Endothelial cell of umbilical vein (primary cell): ENCODE results near the gene MCTP1. TPM values are rescaled to one million over a fixed set of nuclear protein-coding genes. Genes with fewer than 3 reads are reported as not detected.

ENCODE experiments used
- BruUV-seq: library from RNA; stranded (reverse); fragments of 400-500 nt; replicated peaks from 2 replicates; lab custom pipeline; 2021; lab: Mats Ljungman, UMichigan
- CTCF ChIA-PET: fragments of 300-600, 350-600 bp; sonication (Branson Sonifier 250); formaldehyde crosslinking; loops from one replicate; lab custom pipeline; 2021; ENCODE audit warnings: antibody characterized with exemption, inconsistent platforms; lab: Charles Lee
- POLR2A ChIA-PET: fragments of 300-600, 350-600 bp; sonication (Branson Sonifier 250); formaldehyde crosslinking; loops from one replicate; lab custom pipeline; 2021; ENCODE audit warnings: antibody characterized with exemption, inconsistent platforms; lab: Charles Lee
- DNase-seq: peaks from one replicate; pipeline ENCODE4 v3.0.0-alpha.2; 2011; ENCODE audit warnings: low read depth, low spot score
- FAIRE-seq: peaks from 2 replicates; lab custom pipeline; 2011; peaks lifted over from hg19 to GRCh38; lab: Jason Lieb, UNC
- H2AFZ ChIP-seq: 2 replicates; pipeline ENCODE4 v1.6.0; 2012; ENCODE audit warnings: low read depth, low read length, control low read depth, inconsistent platforms
- H3K27ac ChIP-seq: 2 replicates; pipeline ENCODE4 v1.5.1; 2011; ENCODE audit warnings: low read depth, mild to moderate bottlenecking, control low read depth, low read length, moderate library complexity; ENCODE audit not compliant: insufficient read depth
- H3K27me3 ChIP-seq, 2 experiments: 2 replicates each; pipeline versions ENCODE4 v1.6.0 to v1.6.1; 2011; ENCODE audit warnings: low read length in 2 of 2, mixed read lengths in 1 of 2; ENCODE audit not compliant: control insufficient read depth in 2 of 2, insufficient read depth in 2 of 2
- H3K36me3 ChIP-seq, 2 experiments: 2 replicates in 1 of 2; 3 replicates in 1 of 2; pipeline ENCODE4 v1.5.1; 2011; ENCODE audit warnings: low read length in 2 of 2, mild to moderate bottlenecking in 1 of 2, moderate library complexity in 1 of 2; ENCODE audit not compliant: control insufficient read depth in 2 of 2, insufficient read depth in 2 of 2; ENCODE audit errors: extremely low read depth in 1 of 2
- H3K4me1 ChIP-seq: 3 replicates; pipeline ENCODE4 v1.5.1; 2011; ENCODE audit warnings: mild to moderate bottlenecking, low read length; ENCODE audit not compliant: control insufficient read depth, insufficient read depth; ENCODE audit errors: extremely low read depth
- H3K4me2 ChIP-seq: 2 replicates; pipeline ENCODE4 v1.6.1; 2011; ENCODE audit warnings: low read length, control low read depth, mixed read lengths; ENCODE audit not compliant: insufficient read depth
- H3K4me3 ChIP-seq, 3 experiments: fragments of 200-600 bp in 1 of 3; sonication (generic), shearing (Covaris generic) in 1 of 3; replicated peaks in 1 of 3; 2 replicates each; pipeline ENCODE4 v1.5.1; 2011 to 2016; ENCODE audit warnings: control low read depth in 3 of 3, low read length in 3 of 3, mild to moderate bottlenecking in 2 of 3, inconsistent platforms in 1 of 3, low read depth in 1 of 3, moderate library complexity in 1 of 3; ENCODE audit not compliant: insufficient read depth in 1 of 3
- H3K79me2 ChIP-seq: 2 replicates; pipeline ENCODE4 v1.6.0; 2012; ENCODE audit warnings: low read length, inconsistent platforms; ENCODE audit not compliant: control insufficient read depth, insufficient read depth
- H3K9ac ChIP-seq: replicated peaks from 2 replicates; pipeline ENCODE3; 2011; ENCODE audit warnings: low read length, control low read depth; ENCODE audit not compliant: insufficient read depth; ENCODE audit errors: extremely low read depth
- H3K9me1 ChIP-seq: replicated peaks from 3 replicates; pipeline ENCODE4 v1.6.0; 2011; ENCODE audit warnings: mild to moderate bottlenecking, low read length; ENCODE audit not compliant: control insufficient read depth, insufficient read depth; ENCODE audit errors: extremely low read depth
- H3K9me3 ChIP-seq: replicated peaks from 2 replicates; pipeline ENCODE4 v1.5.1; 2012; ENCODE audit warnings: low read length, inconsistent platforms; ENCODE audit not compliant: control insufficient read depth, insufficient read depth
- H4K20me1 ChIP-seq: replicated peaks from 2 replicates; pipeline ENCODE3; 2011; ENCODE audit warnings: mild to moderate bottlenecking, low read length; ENCODE audit not compliant: control insufficient read depth, insufficient read depth; ENCODE audit errors: extremely low read depth
- CTCF ChIP-seq, 2 donors: IDR thresholded peaks; 1 replicate in 1 of 2; 2 replicates in 1 of 2; pipeline ENCODE4 v1.5.1; 2011; ENCODE audit warnings: low read length in 2 of 2, mild to moderate bottlenecking in 2 of 2, moderate library complexity in 2 of 2, control low read depth in 1 of 2, inconsistent platforms in 1 of 2, low read depth in 1 of 2; ENCODE audit not compliant: insufficient read depth in 1 of 2; ENCODE audit errors: extremely low read depth in 1 of 2
- GATA2 ChIP-seq: IDR thresholded peaks from 2 replicates; pipeline ENCODE4 v1.7.0; 2011; ENCODE audit warnings: low read depth, mild to moderate bottlenecking, moderate library complexity, mixed read lengths, low read length; ENCODE audit not compliant: insufficient read length, insufficient read depth
- JUN ChIP-seq: IDR thresholded peaks from 2 replicates; pipeline ENCODE4 v1.6.1; 2011; ENCODE audit warnings: borderline replicate concordance, low read depth; ENCODE audit not compliant: insufficient read length, insufficient read depth
- POLR2A ChIP-seq: IDR thresholded peaks from 2 replicates; pipeline ENCODE4 v1.6.1; 2012; ENCODE audit warnings: low read depth, mild to moderate bottlenecking, control low read depth, low read length
- POLR2AphosphoS5 ChIP-seq: IDR thresholded peaks from 2 replicates; pipeline ENCODE4 v1.6.1; 2012; ENCODE audit warnings: low read depth, mild to moderate bottlenecking, control low read depth, low read length, moderate library complexity; ENCODE audit not compliant: insufficient read depth
- dilution Hi-C: fragments of 300-500 bp; cut with MboI; formaldehyde crosslinking; loops from one replicate; pipeline ENCODE4 v1.15.0; 2019; ENCODE audit warnings: low sequenced_read_pairs; ENCODE audit not compliant: extremely low pct_ligation_motif_present
- intact Hi-C: fragments of 100-400 bp; cut with micrococcal nuclease; formaldehyde crosslinking; loops from one replicate; pipeline ENCODE4 v1.10.0; 2022
- polyA plus RNA-seq, 4 experiments: library from polyadenylated mRNA; depleted of rRNA in 3 of 4; stranded (reverse) in 3 of 4; unstranded in 1 of 4; fragments of >200 nt; gene quantifications; 2 replicates each; pipeline versions ENCODE4 v1.2.1 to v1.2.3, GENCODE V29; 2011 to 2012; ENCODE audit warnings: missing spikeins in 1 of 4
- total RNA-seq: library from RNA; stranded (reverse); gene quantifications from 2 replicates; pipeline ENCODE4 v1.2.3, GENCODE V29; 2021
- TF ChIP-seq, protein P1 (sequence below): IDR thresholded peaks from 2 replicates; pipeline ENCODE4 v1.6.1; 2011; ENCODE audit not compliant: insufficient read depth, insufficient read length

The MCTP1 gene
- total and polyA plus RNA-seq, 2 donors (not counting 3 experiments of a cell fraction or from before 2014, with no cell fraction given) = 79.3 to 203 TPM

DNA sequence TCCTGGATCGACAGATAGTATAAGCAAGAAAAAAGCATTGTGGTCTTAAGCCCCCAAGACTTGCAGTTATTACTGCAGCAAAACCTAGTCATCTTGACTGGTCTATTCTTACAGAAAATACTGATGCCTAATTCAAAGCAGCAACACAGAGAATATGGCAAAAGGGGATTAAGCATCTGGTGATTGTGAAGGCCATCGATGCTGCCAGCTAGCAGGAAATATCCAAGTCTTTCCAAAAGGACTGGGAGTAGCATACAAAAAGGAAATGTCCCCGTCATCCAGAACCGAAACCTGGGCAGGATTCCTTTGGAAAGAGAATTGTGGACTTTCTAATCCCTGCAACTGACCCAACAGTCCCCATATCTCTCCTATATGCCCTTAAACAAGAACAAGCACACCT, 534.2 kb downstream of the MCTP1 start:
- FAIRE-seq = no peak
- no TSS peak for BruUV-seq
- no peak overlapping the region for H3K9ac ChIP-seq

DNA sequence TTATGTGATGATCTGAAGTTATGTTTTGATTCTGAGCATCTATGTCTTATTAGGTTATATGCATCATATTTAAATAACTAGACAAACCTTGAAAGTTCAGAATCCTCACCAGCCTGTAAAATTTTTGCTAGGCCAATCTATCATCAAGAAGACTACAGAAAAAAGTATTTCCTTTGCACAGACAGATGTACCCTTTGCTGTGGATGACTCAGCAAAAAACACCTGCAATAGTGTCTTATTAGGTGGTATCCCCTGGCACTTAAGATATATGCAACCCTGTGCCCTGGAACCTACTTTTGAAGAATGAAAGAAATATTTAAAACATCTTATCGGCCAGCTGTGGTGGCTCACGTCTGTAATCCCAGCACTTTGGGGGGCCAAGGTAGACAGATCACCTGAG, 535.9 kb downstream of the MCTP1 start:
- CTCF ChIA-PET = interaction anchor here (1.0 to 2.8 kb wide), 2 partner anchors 11 to 17 kb away, joined by 3 to 9 read pairs; no protein-coding TSS in a partner anchor
- Histone ChIP-seq H3K9me1 (no peaks in the 10 kb centered on the region), H3K4me2 (no peak overlapping the region), H3K9ac (no peak overlapping the region), H3K9me3 (no peaks in the 10 kb centered on the region), H3K4me1 (peaks cover 14% of the 10 kb centered on the region), H3K27ac (no peak overlapping the region), H2AFZ (no peak overlapping the region), H3K36me3 (peaks cover 0 to 4% of the 10 kb centered on the region in 2 experiments), H3K4me3 (no peak overlapping the region), H3K79me2 (no peaks in the 10 kb centered on the region), H3K27me3 (no peaks in the 10 kb centered on the region), H4K20me1 (no peaks in the 10 kb centered on the region)
- intact Hi-C loops (no loop called here), dilution Hi-C loops (no loop called here)
- TF ChIP-seq, protein P1, sequence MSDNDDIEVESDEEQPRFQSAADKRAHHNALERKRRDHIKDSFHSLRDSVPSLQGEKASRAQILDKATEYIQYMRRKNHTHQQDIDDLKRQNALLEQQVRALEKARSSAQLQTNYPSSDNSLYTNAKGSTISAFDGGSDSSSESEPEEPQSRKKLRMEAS = no peak
- TF ChIP-seq POLR2A (no peak), CTCF (IDR thresholded peaks at IDR 0.05; ENCODE audit: extremely low read depth in 1 of 2, insufficient read depth in 1 of 2, low read depth in 1 of 2, low read length in 2 of 2) (no peak)
- POLR2A ChIA-PET = no interaction called here
- no TSS peak for BruUV-seq
- FAIRE-seq = no peak
- no peak for DNase-seq

More for the DNA sequence above, 534.2 kb downstream of the MCTP1 start:
- DNase-seq = no peak
- TF ChIP-seq POLR2AphosphoS5 = no peak
- TF ChIP-seq GATA2 = no peak
- no peak for TF ChIP-seq POLR2A
- no peak for TF ChIP-seq JUN
- peaks cover 14% of the 10 kb centered on the region for H3K4me1 ChIP-seq
- H2AFZ ChIP-seq = no peak overlapping the region
- no peaks in the 10 kb centered on the region for H3K9me1 ChIP-seq
- H3K79me2 ChIP-seq = no peaks in the 10 kb centered on the region
- H3K27ac ChIP-seq = no peak overlapping the region
- POLR2A ChIA-PET = no interaction called here
- no peaks in the 10 kb centered on the region for H3K27me3 ChIP-seq
- H3K9me3 ChIP-seq = no peaks in the 10 kb centered on the region
- dilution Hi-C loops = no loop called here
- intact Hi-C loops = no loop called here
- H3K4me2 ChIP-seq = no peak overlapping the region
- no peaks in the 10 kb centered on the region for H4K20me1 ChIP-seq
- H3K4me3 ChIP-seq = no peak overlapping the region
- H3K36me3 ChIP-seq = peaks cover 0 to 4% of the 10 kb centered on the region in 2 experiments
- CTCF ChIA-PET = interaction anchor here (2.8 kb wide), 1 partner anchor 13 kb away, joined by 9 read pairs; no protein-coding TSS in a partner anchor
